ENCODE data around the gene F10.

The F10 gene

DNA sequence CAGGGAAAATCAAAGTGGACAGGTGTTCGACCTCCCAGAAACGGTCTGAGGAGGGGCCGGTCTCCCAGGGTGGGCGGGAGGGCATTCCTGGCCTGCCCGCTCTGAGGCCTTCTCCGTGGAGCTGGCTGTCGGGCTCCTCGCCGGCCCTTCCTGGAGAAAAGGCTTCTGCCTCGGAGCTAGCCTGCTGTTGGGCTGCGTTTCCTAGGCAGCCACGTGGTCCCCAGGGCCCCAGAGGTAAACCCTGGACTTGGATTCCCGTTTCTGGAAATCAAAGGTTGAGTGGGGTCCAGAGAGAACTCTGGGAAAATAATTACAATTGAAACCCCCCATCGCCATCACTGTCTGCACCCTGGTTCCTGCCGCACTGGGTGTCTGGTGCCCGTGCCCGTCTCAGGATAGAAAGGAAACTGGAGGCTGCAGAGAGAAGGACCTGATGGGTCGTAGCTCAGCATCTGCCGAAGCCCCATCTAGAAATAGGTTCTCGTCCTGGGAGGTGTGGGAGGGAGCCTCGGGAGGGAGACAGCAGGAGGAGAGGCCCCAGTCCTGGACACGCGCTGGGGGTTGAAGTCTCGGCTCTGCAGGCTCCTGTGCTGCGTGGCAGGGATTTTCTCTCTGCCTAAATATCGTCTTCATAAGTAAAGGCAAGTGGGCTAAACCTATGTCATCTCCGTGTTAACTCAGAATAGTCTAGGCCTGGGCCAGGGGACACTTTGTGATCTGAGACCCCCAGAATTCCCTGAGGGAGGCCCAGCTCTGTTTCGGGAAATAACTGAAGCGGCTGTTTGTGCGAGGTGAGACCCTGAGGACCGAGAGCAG, 28.2 kb downstream of the F10 start:
- no peak overlapping the region for H3K9ac ChIP-seq (ENCODE audit: low read depth, low read length, poor library complexity)
- no peak for DNase-seq (ENCODE audit: low spot score)

DNA sequence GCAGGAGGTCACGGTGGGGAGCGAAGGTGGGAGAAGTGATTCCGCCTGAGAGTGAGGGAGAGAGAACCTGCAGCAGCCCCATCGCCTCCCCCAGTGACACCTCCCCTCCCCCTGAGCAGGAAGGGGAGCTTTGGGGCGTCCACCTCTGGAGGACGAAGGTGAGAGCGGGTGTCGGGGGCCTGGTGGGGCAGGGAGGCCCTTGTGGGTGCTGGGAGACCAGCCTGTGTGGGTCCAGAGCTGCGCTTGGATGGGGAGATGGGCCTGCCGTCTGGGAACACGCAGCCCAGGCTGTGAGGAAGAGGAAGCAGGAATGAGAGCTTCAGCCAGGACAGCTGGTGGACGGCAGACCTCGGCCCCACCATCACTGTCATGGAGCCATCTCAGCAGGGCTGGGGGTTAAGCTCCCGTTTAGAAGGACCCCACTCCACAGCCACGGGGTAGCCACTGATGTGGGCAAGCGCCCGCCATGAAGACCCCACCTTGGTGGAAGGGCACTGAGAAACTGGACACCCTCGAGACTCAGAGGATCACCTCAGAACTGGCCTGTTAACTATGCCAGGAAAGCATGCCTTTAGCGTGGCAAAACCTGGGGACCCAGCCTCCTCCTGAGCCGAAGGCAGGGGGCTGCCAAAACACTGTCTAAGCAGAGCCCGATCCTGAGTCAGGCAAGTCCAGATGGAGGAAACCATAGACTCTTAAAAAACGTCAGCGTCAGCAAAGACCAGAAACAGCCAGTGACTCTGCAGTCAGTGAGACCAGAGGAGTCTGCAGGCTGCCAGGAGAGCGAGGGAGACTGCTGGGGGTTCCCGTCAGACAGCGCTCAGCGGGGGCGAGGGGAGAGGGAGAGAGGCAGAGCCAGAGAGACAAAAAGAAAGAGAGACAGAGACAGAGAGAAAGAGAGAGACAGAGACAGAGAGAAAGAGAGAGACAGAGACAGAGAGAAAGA, 29.4 kb downstream of the F10 start:
- Histone ChIP-seq H3K4me3 (ENCODE audit: low read length in 2 of 2) (no peak overlapping the region), H3K27ac (replicated peaks; ENCODE audit: low read length) (no peak overlapping the region), H2BK120ac (ENCODE audit: low read depth, low read length) (no peak overlapping the region), H3K79me1 (ENCODE audit: low read depth, low read length) (no peaks in the 10 kb centered on the region), H3K9me3 (replicated peaks in 1 of 2; ENCODE audit: control insufficient read depth in 2 of 2, insufficient read depth in 1 of 2, low read depth in 1 of 2, low read length in 2 of 2) (peaks cover 0 to under 1% of the 10 kb centered on the region in 2 donors), H2AFZ (ENCODE audit: low read length) (no peak overlapping the region), H4K8ac (ENCODE audit: low read depth, low read length) (no peak overlapping the region), H2BK15ac (ENCODE audit: low read length) (peak overlapping the region; percentile 75), H2BK5ac (ENCODE audit: low read length) (no peak overlapping the region), H2BK12ac (ENCODE audit: low read length) (no peak overlapping the region), H4K91ac (ENCODE audit: low read depth, low read length, poor library complexity) (no peak overlapping the region), H3K27me3 (ENCODE audit: control insufficient read depth in 3 of 3, insufficient read depth in 3 of 3, low read depth in 1 of 3, low read length in 3 of 3) (peaks cover 0 to 19% (median 18%) of the 10 kb centered on the region in 3 experiments), H2AK5ac (ENCODE audit: low read depth, low read length) (peak overlapping the region; percentile 3), H3K4ac (ENCODE audit: low read length) (no peak overlapping the region), H3K9ac (ENCODE audit: low read depth, low read length, poor library complexity) (no peak overlapping the region), H3K4me2 (ENCODE audit: insufficient read depth, low read length, poor library complexity, severe bottlenecking) (peak overlapping the region; percentile 91), H3K4me1 (ENCODE audit: control insufficient read depth in 2 of 2, insufficient read depth in 1 of 2, low read depth in 1 of 2, low read length in 2 of 2) (peaks cover 9 to 14% of the 10 kb centered on the region in 2 donors), H3K18ac (ENCODE audit: low read length) (peak overlapping the region; percentile 28), H3K36me3 (replicated peaks in 1 of 2; ENCODE audit: control insufficient read depth in 2 of 2, insufficient read depth in 2 of 2, low read length in 2 of 2) (no peaks in the 10 kb centered on the region), H3K23ac (ENCODE audit: low read depth, low read length, poor library complexity) (no peak overlapping the region), H3K14ac (ENCODE audit: low read length) (no peak overlapping the region)
- WGBS, 2 donors (ENCODE audit: extremely low coverage in 2 of 2, insufficient read length in 2 of 2, insufficient replicate concordance in 1 of 2): no CpG with 5 or more reads among the region's 28 CpGs
- no peak for DNase-seq (ENCODE audit: low spot score)

More for the DNA sequence above, 28.2 kb downstream of the F10 start:
- Histone ChIP-seq H3K4me1 (ENCODE audit: control insufficient read depth in 2 of 2, insufficient read depth in 1 of 2, low read depth in 1 of 2, low read length in 2 of 2) (peaks cover 9 to 14% of the 10 kb centered on the region in 2 donors), H3K4me2 (ENCODE audit: insufficient read depth, low read length, poor library complexity, severe bottlenecking) (no peak overlapping the region), H3K36me3 (replicated peaks in 1 of 2; ENCODE audit: control insufficient read depth in 2 of 2, insufficient read depth in 2 of 2, low read length in 2 of 2) (no peaks in the 10 kb centered on the region), H2BK5ac (ENCODE audit: low read length) (no peak overlapping the region), H2BK12ac (ENCODE audit: low read length) (no peak overlapping the region), H2BK15ac (ENCODE audit: low read length) (peak overlapping the region; percentile 86), H3K4ac (ENCODE audit: low read length) (no peak overlapping the region), H3K9me3 (replicated peaks in 1 of 2; ENCODE audit: control insufficient read depth in 2 of 2, insufficient read depth in 1 of 2, low read depth in 1 of 2, low read length in 2 of 2) (no peaks in the 10 kb centered on the region), H3K23ac (ENCODE audit: low read depth, low read length, poor library complexity) (no peak overlapping the region), H3K4me3 (ENCODE audit: low read length in 2 of 2) (no peak overlapping the region), H2BK120ac (ENCODE audit: low read depth, low read length) (no peak overlapping the region), H4K8ac (ENCODE audit: low read depth, low read length) (no peak overlapping the region), H3K18ac (ENCODE audit: low read length) (no peak overlapping the region), H3K79me1 (ENCODE audit: low read depth, low read length) (no peaks in the 10 kb centered on the region), H2AK5ac (ENCODE audit: low read depth, low read length) (peak overlapping the region; percentile 32), H2AFZ (ENCODE audit: low read length) (no peak overlapping the region), H4K91ac (ENCODE audit: low read depth, low read length, poor library complexity) (no peak overlapping the region), H3K27me3 (ENCODE audit: control insufficient read depth in 3 of 3, insufficient read depth in 3 of 3, low read depth in 1 of 3, low read length in 3 of 3) (peaks cover 0 to 19% (median 18%) of the 10 kb centered on the region in 3 experiments), H3K14ac (ENCODE audit: low read length) (no peak overlapping the region), H3K27ac (replicated peaks; ENCODE audit: low read length) (no peak overlapping the region)
- WGBS, 2 donors (ENCODE audit: extremely low coverage in 2 of 2, insufficient read length in 2 of 2, insufficient replicate concordance in 1 of 2): no CpG with 5 or more reads among the region's 31 CpGs

DNA sequence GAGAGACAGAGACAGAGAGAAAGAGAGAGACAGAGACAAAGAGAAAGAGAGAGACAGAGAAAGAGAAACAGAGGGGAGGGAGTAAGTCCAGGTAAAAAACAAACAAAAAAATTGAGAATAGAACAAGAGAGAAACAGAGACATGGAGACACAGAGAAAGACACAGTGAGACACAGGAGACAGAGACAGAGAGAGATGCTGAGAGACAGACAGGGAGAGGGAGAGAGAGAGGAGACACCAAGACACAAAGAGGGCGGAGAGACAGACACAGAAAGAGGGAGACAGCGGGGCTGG, 30.0 kb downstream of the F10 start:
- H2BK120ac ChIP-seq (ENCODE audit: low read depth, low read length): peak overlapping the region; percentile 94
- peak overlapping the region; percentile 91 for H3K4me2 ChIP-seq (ENCODE audit: insufficient read depth, low read length, poor library complexity, severe bottlenecking)
- peaks cover 0 to 20% (median 19%) of the 10 kb centered on the region in 3 experiments for H3K27me3 ChIP-seq (ENCODE audit: control insufficient read depth in 3 of 3, insufficient read depth in 3 of 3, low read depth in 1 of 3, low read length in 3 of 3)
- H3K4me3 ChIP-seq (ENCODE audit: low read length in 2 of 2): peak overlapping the region in 1 of 2 donors; percentile 74
- peaks cover 0 to 3% of the 10 kb centered on the region in 2 donors for H3K9me3 ChIP-seq (replicated peaks in 1 of 2; ENCODE audit: control insufficient read depth in 2 of 2, insufficient read depth in 1 of 2, low read depth in 1 of 2, low read length in 2 of 2)
- H3K18ac ChIP-seq (ENCODE audit: low read length): peak overlapping the region; percentile 98
- no peak for DNase-seq (ENCODE audit: low spot score)
- H3K4me1 ChIP-seq (ENCODE audit: control insufficient read depth in 2 of 2, insufficient read depth in 1 of 2, low read depth in 1 of 2, low read length in 2 of 2): peaks cover 9 to 17% of the 10 kb centered on the region in 2 donors
- peak overlapping the region; percentile 77 for H2BK5ac ChIP-seq (ENCODE audit: low read length)
- H3K14ac ChIP-seq (ENCODE audit: low read length): no peak overlapping the region
- H3K27ac ChIP-seq (replicated peaks; ENCODE audit: low read length): no peak overlapping the region
- H3K23ac ChIP-seq (ENCODE audit: low read depth, low read length, poor library complexity): peak overlapping the region; percentile 29
- peak overlapping the region; percentile 85 for H2BK12ac ChIP-seq (ENCODE audit: low read length)
- no peak overlapping the region for H3K4ac ChIP-seq (ENCODE audit: low read length)
- H3K9ac ChIP-seq (ENCODE audit: low read depth, low read length, poor library complexity): peak overlapping the region; percentile 97
- WGBS, 2 donors (ENCODE audit: extremely low coverage in 2 of 2, insufficient read length in 2 of 2, insufficient replicate concordance in 1 of 2): no CpG with 5 or more reads among the region's 2 CpGs
- peak overlapping the region; percentile 99 for H2BK15ac ChIP-seq (ENCODE audit: low read length)
- no peak overlapping the region for H4K8ac ChIP-seq (ENCODE audit: low read depth, low read length)
- H3K36me3 ChIP-seq (replicated peaks in 1 of 2; ENCODE audit: control insufficient read depth in 2 of 2, insufficient read depth in 2 of 2, low read length in 2 of 2): no peaks in the 10 kb centered on the region
- H2AK5ac ChIP-seq (ENCODE audit: low read depth, low read length): peak overlapping the region; percentile 81
- peak overlapping the region; percentile 68 for H4K91ac ChIP-seq (ENCODE audit: low read depth, low read length, poor library complexity)
- H2AFZ ChIP-seq (ENCODE audit: low read length): peak overlapping the region; percentile 95
- H3K79me1 ChIP-seq (ENCODE audit: low read depth, low read length): no peaks in the 10 kb centered on the region
